Cardiac muscle cell (in vitro differentiated cells and primary cell): ENCODE results near the gene CCDC184. TPM values are rescaled to one million over a fixed set of nuclear protein-coding genes. Genes with fewer than 3 reads are reported as not detected.

ENCODE experiments used
- DNase-seq, 2 donors: peaks; one replicate each; pipeline versions ENCODE4 v3.0.0 to v3.0.0-alpha.2; 2010 to 2017; ENCODE audit warnings: low read depth in 1 of 2, low spot score in 1 of 2
- H3K27ac ChIP-seq: fragments of 200-600 bp; sonication (generic); 2 replicates; pipeline ENCODE4 v1.5.1; 2016
- H3K27me3 ChIP-seq: fragments of 200-600 bp; sonication (generic); 2 replicates; pipeline ENCODE4 v1.6.0; 2016; ENCODE audit warnings: control low read depth
- H3K36me3 ChIP-seq: fragments of 200-600 bp; sonication (generic); 2 replicates; pipeline ENCODE4 v1.5.1; 2016; ENCODE audit warnings: control low read depth
- H3K4me1 ChIP-seq: fragments of 200-600 bp; sonication (generic); 2 replicates; pipeline ENCODE4 v1.8.1; 2017; ENCODE audit warnings: low read depth, mild to moderate bottlenecking, mixed run types
- H3K4me3 ChIP-seq: fragments of 200-600 bp; sonication (generic); 2 replicates; pipeline ENCODE4 v1.5.1; 2016; ENCODE audit warnings: mild to moderate bottlenecking
- H3K9me3 ChIP-seq: fragments of 200-600 bp; sonication (generic); 2 replicates; pipeline ENCODE4 v1.5.1; 2017; ENCODE audit warnings: low read depth, mild to moderate bottlenecking, control low read depth
- CTCF ChIP-seq: IDR thresholded peaks from 2 replicates; pipeline ENCODE4 v1.5.1; 2012; ENCODE audit warnings: low read depth, mild to moderate bottlenecking, low read length
- polyA plus RNA-seq: library from polyadenylated mRNA; unstranded; fragments of >200 nt; fragmentation: Nextera tagmentation; extraction: Ambion mirVana; gene quantifications from 2 replicates; pipeline ENCODE4 v1.2.1, GENCODE V29; 2016
- total RNA-seq: library from RNA; depleted of rRNA; stranded (reverse); fragments of >200 nt; gene quantifications from 2 replicates; pipeline ENCODE4 v1.2.3, GENCODE V29; 2016

The CCDC184 gene
- total and polyA plus RNA-seq, 2 experiments from 2014 or later: 0.45 TPM; not detected in 1

- H3K4me1 ChIP-seq: peaks cover 6% of the 10 kb centered on the region
- no peak for TF ChIP-seq CTCF
- no peak overlapping the region for H3K4me3 ChIP-seq
- DNase-seq: no peak
- H3K27ac ChIP-seq: no peak overlapping the region
- no peaks in the 10 kb centered on the region for H3K36me3 ChIP-seq
- peaks cover 59% of the 10 kb centered on the region for H3K27me3 ChIP-seq
- no peaks in the 10 kb centered on the region for H3K9me3 ChIP-seq
Observed at GRCh38 chr12:48180424-48180823, 3.0 kb upstream of the CCDC184 start.

GRCh38 chr12:48180857-48181495 lies 2.5 kb upstream of the CCDC184 start:
- no peak overlapping the region for H3K4me3 ChIP-seq
- no peaks in the 10 kb centered on the region for H3K9me3 ChIP-seq
- no peaks in the 10 kb centered on the region for H3K36me3 ChIP-seq
- peaks cover 64% of the 10 kb centered on the region for H3K27me3 ChIP-seq
- peaks cover 3% of the 10 kb centered on the region for H3K4me1 ChIP-seq
- no peak for TF ChIP-seq CTCF
- no peak overlapping the region for H3K27ac ChIP-seq
- DNase-seq: no peak

DNA sequence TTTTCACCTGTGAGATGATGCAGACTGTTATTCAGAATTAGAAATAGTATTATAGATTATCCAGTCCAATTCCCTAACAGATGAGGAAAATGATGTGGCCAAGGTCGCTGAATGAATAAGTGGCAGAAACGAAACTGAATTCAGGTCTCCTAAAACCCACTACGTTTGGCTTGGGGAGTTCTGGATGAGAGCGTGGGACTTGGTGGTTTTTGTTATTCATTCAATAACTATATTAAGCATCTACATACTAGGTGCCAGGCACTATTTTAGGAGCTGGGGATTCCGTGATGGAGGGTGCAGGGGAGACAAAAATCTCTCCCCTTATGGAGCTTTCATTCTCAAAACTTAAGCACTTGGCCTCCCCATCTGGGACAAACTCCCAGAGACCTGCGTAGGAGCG lies 813 bp upstream of the CCDC184 start:
- no peaks in the 10 kb centered on the region for H3K36me3 ChIP-seq
- H3K4me3 ChIP-seq: peak overlapping the region; percentile 42
- H3K9me3 ChIP-seq: no peaks in the 10 kb centered on the region
- H3K4me1 ChIP-seq: no peaks in the 10 kb centered on the region
- DNase-seq: no peak
- H3K27ac ChIP-seq: no peak overlapping the region
- TF ChIP-seq CTCF: no peak
- H3K27me3 ChIP-seq: peaks cover 79% of the 10 kb centered on the region

DNA sequence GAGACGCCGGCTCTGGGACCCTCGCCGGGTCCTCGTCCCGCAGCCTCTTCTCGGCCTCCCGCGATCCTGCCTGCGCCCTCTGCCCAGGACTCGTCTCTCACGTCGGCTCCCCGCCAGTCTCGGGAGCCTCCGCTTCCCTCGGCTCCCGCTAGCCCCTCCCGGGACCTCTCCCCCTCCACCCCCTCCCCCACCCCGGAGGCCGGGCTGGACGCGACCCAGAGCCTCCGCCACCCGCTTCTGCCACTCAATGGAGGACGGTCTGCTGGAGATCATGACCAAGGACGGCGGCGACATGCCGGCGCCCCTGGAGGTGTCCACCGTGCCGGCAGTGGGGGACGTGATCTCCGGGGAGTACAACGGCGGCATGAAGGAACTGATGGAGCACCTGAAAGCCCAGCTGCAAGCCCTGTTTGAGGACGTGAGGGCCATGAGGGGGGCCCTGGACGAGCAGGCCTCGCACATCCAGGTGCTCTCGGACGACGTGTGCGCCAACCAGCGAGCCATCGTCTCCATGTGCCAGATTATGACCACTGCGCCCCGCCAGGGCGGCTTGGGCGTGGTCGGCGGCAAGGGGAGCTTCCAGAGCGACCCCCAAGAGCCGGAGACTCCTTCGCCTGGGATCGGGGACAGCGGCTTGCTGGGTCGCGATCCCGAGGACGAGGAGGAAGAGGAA lies 568 bp downstream of the CCDC184 start:
- DNase-seq: no peak
- peaks cover 93% of the 10 kb centered on the region for H3K27me3 ChIP-seq
- no peak for TF ChIP-seq CTCF

GRCh38 chr12:48184549-48184922 lies 1.1 kb downstream of the CCDC184 start:
- peaks cover 95% of the 10 kb centered on the region for H3K27me3 ChIP-seq
- no peak for TF ChIP-seq CTCF

More for the DNA sequence above, 568 bp downstream of the CCDC184 start:
- Histone ChIP-seq H3K36me3 (no peaks in the 10 kb centered on the region), H3K27ac (no peak overlapping the region), H3K9me3 (no peaks in the 10 kb centered on the region), H3K4me1 (no peaks in the 10 kb centered on the region), H3K4me3 (peak overlapping the region; percentile 42)

More at GRCh38 chr12:48184549-48184922, 1.1 kb downstream of the CCDC184 start:
- H3K4me1 ChIP-seq: no peaks in the 10 kb centered on the region
- DNase-seq: no peak
- H3K36me3 ChIP-seq: no peaks in the 10 kb centered on the region
- H3K9me3 ChIP-seq: no peaks in the 10 kb centered on the region
- H3K4me3 ChIP-seq: no peak overlapping the region
- H3K27ac ChIP-seq: no peak overlapping the region
